H9 (cell line): ENCODE results near the gene ATG5. TPM values are rescaled to one million over a fixed set of nuclear protein-coding genes. Genes with fewer than 3 reads are reported as not detected.

Experiments
- DNase-seq: peaks from one replicate; pipeline ENCODE4 v3.0.0-alpha.2; 2017
- H2AFZ ChIP-seq: one replicate; pipeline ENCODE4 v1.6.1; 2013; ENCODE audit warnings: mild to moderate bottlenecking, low read length, control low read depth, moderate library complexity
- H2AK5ac ChIP-seq: 2 replicates; pipeline ENCODE4 v1.6.1; 2013; ENCODE audit warnings: low read length, control low read depth, mixed read lengths; ENCODE audit not compliant: insufficient read length
- H2BK120ac ChIP-seq: one replicate; pipeline ENCODE4 v1.6.1; 2013; ENCODE audit warnings: low read depth, mild to moderate bottlenecking, low read length, control low read depth, inconsistent platforms; ENCODE audit not compliant: poor library complexity, severe bottlenecking
- H2BK12ac ChIP-seq: 2 replicates; pipeline ENCODE4 v1.6.1; 2013; ENCODE audit warnings: low read length, control low read depth, mixed read lengths, low read depth; ENCODE audit not compliant: insufficient read length
- H2BK15ac ChIP-seq: 2 replicates; pipeline ENCODE4 v1.6.1; 2013; ENCODE audit warnings: low read depth, low read length, control low read depth
- H2BK20ac ChIP-seq: one replicate; pipeline ENCODE4 v1.6.1; 2013; ENCODE audit warnings: low read depth, mild to moderate bottlenecking, low read length, control low read depth, inconsistent platforms; ENCODE audit not compliant: poor library complexity, severe bottlenecking
- H2BK5ac ChIP-seq: 2 replicates; pipeline ENCODE4 v1.6.1; 2013; ENCODE audit warnings: low read length, control low read depth, mixed read lengths; ENCODE audit not compliant: insufficient read length
- H3K14ac ChIP-seq: 2 replicates; pipeline ENCODE4 v1.6.1; 2013; ENCODE audit warnings: low read length, control low read depth; ENCODE audit not compliant: insufficient read depth
- H3K18ac ChIP-seq: 2 replicates; pipeline ENCODE4 v1.6.1; 2013; ENCODE audit warnings: low read depth, mild to moderate bottlenecking, mixed read lengths, low read length, control low read depth; ENCODE audit not compliant: insufficient read length
- H3K23ac ChIP-seq: 2 replicates; pipeline ENCODE4 v1.6.1; 2013; ENCODE audit warnings: low read length, control low read depth, mixed read lengths, low read depth; ENCODE audit not compliant: insufficient read length
- H3K23me2 ChIP-seq: 2 replicates; pipeline ENCODE4 v1.6.1; 2013; ENCODE audit warnings: low read depth, mild to moderate bottlenecking, mixed read lengths, low read length, control low read depth; ENCODE audit not compliant: insufficient read length, poor library complexity, severe bottlenecking
- H3K27ac ChIP-seq: 2 replicates; pipeline ENCODE4 v1.5.1; 2013; ENCODE audit warnings: low read length, control low read depth, mixed read lengths, low read depth; ENCODE audit not compliant: insufficient read length
- H3K27me3 ChIP-seq: 2 replicates; pipeline ENCODE4 v1.6.1; 2013; ENCODE audit warnings: low read length, control low read depth, inconsistent platforms; ENCODE audit not compliant: insufficient read depth
- H3K4ac ChIP-seq: 2 replicates; pipeline ENCODE4 v1.6.1; 2013; ENCODE audit warnings: low read depth, mild to moderate bottlenecking, control low read depth, inconsistent platforms, low read length, moderate library complexity
- H3K4me1 ChIP-seq: 2 replicates; pipeline ENCODE4 v1.6.1; 2013; ENCODE audit warnings: low read length, control low read depth, inconsistent platforms; ENCODE audit not compliant: insufficient read depth
- H3K4me2 ChIP-seq: 2 replicates; pipeline ENCODE4 v1.6.1; 2013; ENCODE audit warnings: low read length, control low read depth, mixed read lengths; ENCODE audit not compliant: insufficient read length, insufficient read depth
- H3K56ac ChIP-seq: 2 replicates; pipeline ENCODE4 v1.6.1; 2013; ENCODE audit warnings: low read depth, mild to moderate bottlenecking, mixed read lengths, low read length, control low read depth; ENCODE audit not compliant: insufficient read length
- H3K79me1 ChIP-seq: 2 replicates; pipeline ENCODE4 v1.6.1; 2013; ENCODE audit warnings: low read depth, mild to moderate bottlenecking, moderate library complexity, low read length, control low read depth, inconsistent platforms; ENCODE audit not compliant: insufficient read depth, poor library complexity, severe bottlenecking
- H3K79me2 ChIP-seq: 2 replicates; pipeline ENCODE4 v1.6.1; 2013; ENCODE audit warnings: low read length, control low read depth, inconsistent platforms; ENCODE audit not compliant: insufficient read depth
- H3K9ac ChIP-seq: 2 replicates; pipeline ENCODE4 v1.6.1; 2013; ENCODE audit warnings: low read length, control low read depth, mixed read lengths; ENCODE audit not compliant: insufficient read length; ENCODE audit errors: extremely low read depth
- H3K9me3 ChIP-seq: one replicate; pipeline ENCODE4 v1.6.1; 2013; ENCODE audit warnings: low read depth, low read length, inconsistent platforms; ENCODE audit not compliant: control insufficient read depth
- H3T11ph ChIP-seq: one replicate; pipeline ENCODE4 v1.6.1; 2013; ENCODE audit warnings: mild to moderate bottlenecking, low read length, control low read depth, inconsistent platforms
- H4K20me1 ChIP-seq: one replicate; pipeline ENCODE4 v1.6.1; 2013; ENCODE audit not compliant: control insufficient read depth, insufficient read length, insufficient read depth
- H4K5ac ChIP-seq: 2 replicates; pipeline ENCODE4 v1.6.1; 2013; ENCODE audit warnings: low read depth, mild to moderate bottlenecking, mixed read lengths, low read length, control low read depth; ENCODE audit not compliant: insufficient read length
- H4K8ac ChIP-seq: replicated peaks from 2 replicates; pipeline ENCODE4 v1.6.1; 2013; ENCODE audit warnings: low read length, control low read depth, mixed read lengths, low read depth; ENCODE audit not compliant: insufficient read length
- H4K91ac ChIP-seq: 2 replicates; pipeline ENCODE4 v1.6.1; 2013; ENCODE audit warnings: low read depth, mild to moderate bottlenecking, moderate library complexity, mixed read lengths, low read length, control low read depth; ENCODE audit not compliant: insufficient read length
- H3K27ac Mint-ChIP-seq, 3 experiments: 2 replicates in 2 of 3; 3 replicates in 1 of 3; pipeline ENCODE4 v1.8.0; 2020 to 2021; ENCODE audit warnings: mixed read lengths in 3 of 3, mild to moderate bottlenecking in 1 of 3, moderate library complexity in 1 of 3
- H3K27me3 Mint-ChIP-seq: 2 replicates; pipeline ENCODE4 v1.8.0; 2021; ENCODE audit warnings: low read depth, mild to moderate bottlenecking, moderate library complexity, mixed read lengths
- H3K36me3 Mint-ChIP-seq, 3 experiments: 2 replicates in 2 of 3; 3 replicates in 1 of 3; pipeline ENCODE4 v1.8.0; 2020 to 2021; ENCODE audit warnings: low read depth in 3 of 3, mixed read lengths in 3 of 3; ENCODE audit not compliant: insufficient read depth in 1 of 3
- H3K4me1 Mint-ChIP-seq, 2 experiments: 2 replicates each; pipeline ENCODE4 v1.8.0; 2020; ENCODE audit warnings: mixed read lengths in 2 of 2
- H3K4me3 Mint-ChIP-seq, 2 experiments: 2 replicates in 1 of 2; 3 replicates in 1 of 2; pipeline ENCODE4 v1.8.0; 2020 to 2021; ENCODE audit warnings: mild to moderate bottlenecking in 2 of 2, mixed read lengths in 2 of 2, moderate library complexity in 1 of 2
- H3K9me3 Mint-ChIP-seq, 2 experiments: 2 replicates in 1 of 2; 3 replicates in 1 of 2; pipeline ENCODE4 v1.8.0; 2020; ENCODE audit warnings: mild to moderate bottlenecking in 2 of 2, mixed read lengths in 2 of 2, moderate library complexity in 1 of 2
- WGBS: extraction: QIAGEN DNeasy Blood & Tissue Kit; methylation state at CpG from one replicate; pipeline ENCODE4 v1.1.7; 2013; ENCODE audit warnings: missing lambda C conversion rate, low lambda C conversion rate, mixed read lengths; ENCODE audit not compliant: insufficient read length; ENCODE audit errors: extremely low coverage; 5-methylcytosine and 5-hydroxymethylcytosine counted together
- total RNA-seq: library from RNA; stranded (reverse); gene quantifications from 2 replicates; pipeline ENCODE4 v1.2.1, GENCODE V29; 2021
- TF ChIP-seq, protein P1 (sequence below): fragments of 200-600 bp; sonication (generic); conservative IDR thresholded peaks from 3 replicates; pipeline ENCODE4 v1.8.0; 2021; ENCODE audit warnings: antibody characterized with exemption, mild to moderate bottlenecking

ATG5 gene
- total RNA-seq, 1 experiment from 2014 or later = 36.7 TPM

DNA sequence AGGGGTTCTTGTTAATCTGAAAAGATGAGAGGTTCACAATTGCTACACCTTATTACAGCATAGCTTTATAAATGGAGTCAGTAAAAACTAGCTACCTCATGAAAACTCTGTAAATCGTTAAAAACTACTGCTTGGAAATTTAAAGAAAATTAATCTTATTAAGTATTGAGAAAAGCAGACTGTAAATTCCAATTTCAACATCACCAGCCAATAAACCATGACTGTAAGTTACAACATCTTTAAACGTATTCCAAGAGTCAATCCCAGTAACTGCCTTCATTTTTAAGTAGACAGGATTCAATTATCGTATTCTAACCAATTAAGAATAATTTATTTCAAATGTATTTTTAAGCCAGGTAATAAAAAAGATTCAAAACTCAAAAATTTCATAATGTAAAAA, 70.3 kb downstream of the ATG5 start:
- Histone ChIP-seq H3K27me3 (no peaks in the 10 kb centered on the region), H3K27ac (no peak overlapping the region), H2BK15ac (no peak overlapping the region), H4K8ac (no peak overlapping the region), H2BK5ac (no peak overlapping the region), H2AK5ac (no peak overlapping the region), H3K9ac (no peak overlapping the region), H2BK12ac (no peak overlapping the region), H3K4ac (no peak overlapping the region), H3K14ac (no peak overlapping the region), H4K5ac (no peak overlapping the region), H3K56ac (no peak overlapping the region), H3K4me1 (no peaks in the 10 kb centered on the region), H2BK120ac (no peak overlapping the region), H3K18ac (no peak overlapping the region), H4K91ac (no peak overlapping the region), H2BK20ac (no peak overlapping the region), H3K9me3 (no peaks in the 10 kb centered on the region), H2AFZ (no peak overlapping the region), H3K4me2 (no peak overlapping the region), H4K20me1 (no peaks in the 10 kb centered on the region), H3K23me2 (no peaks in the 10 kb centered on the region), H3K79me2 (no peaks in the 10 kb centered on the region), H3K79me1 (peaks cover 4% of the 10 kb centered on the region), H3K23ac (no peak overlapping the region), H3T11ph (no peak overlapping the region)
- Mint-ChIP-seq H3K4me1 (0 out of 4 replicates have a peak, but pooled peaks cover 0 to 3% of the 10 kb centered on the region in 2 experiments), H3K27me3 (no peaks in the 10 kb centered on the region), H3K36me3 (peaks cover 0 to 9% (median 3%) of the 10 kb centered on the region in 3 experiments; a peak in 2 of 7 replicates), H3K27ac (no peak overlapping the region), H3K9me3 (no peaks in the 10 kb centered on the region), H3K4me3 (no peak overlapping the region)
- TF ChIP-seq, protein P1, sequence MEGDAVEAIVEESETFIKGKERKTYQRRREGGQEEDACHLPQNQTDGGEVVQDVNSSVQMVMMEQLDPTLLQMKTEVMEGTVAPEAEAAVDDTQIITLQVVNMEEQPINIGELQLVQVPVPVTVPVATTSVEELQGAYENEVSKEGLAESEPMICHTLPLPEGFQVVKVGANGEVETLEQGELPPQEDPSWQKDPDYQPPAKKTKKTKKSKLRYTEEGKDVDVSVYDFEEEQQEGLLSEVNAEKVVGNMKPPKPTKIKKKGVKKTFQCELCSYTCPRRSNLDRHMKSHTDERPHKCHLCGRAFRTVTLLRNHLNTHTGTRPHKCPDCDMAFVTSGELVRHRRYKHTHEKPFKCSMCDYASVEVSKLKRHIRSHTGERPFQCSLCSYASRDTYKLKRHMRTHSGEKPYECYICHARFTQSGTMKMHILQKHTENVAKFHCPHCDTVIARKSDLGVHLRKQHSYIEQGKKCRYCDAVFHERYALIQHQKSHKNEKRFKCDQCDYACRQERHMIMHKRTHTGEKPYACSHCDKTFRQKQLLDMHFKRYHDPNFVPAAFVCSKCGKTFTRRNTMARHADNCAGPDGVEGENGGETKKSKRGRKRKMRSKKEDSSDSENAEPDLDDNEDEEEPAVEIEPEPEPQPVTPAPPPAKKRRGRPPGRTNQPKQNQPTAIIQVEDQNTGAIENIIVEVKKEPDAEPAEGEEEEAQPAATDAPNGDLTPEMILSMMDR = no peak
- DNase-seq = no peak
- WGBS = no CpG with 5 or more reads among the region's 3 CpGs
